GM10847 (cell line): ENCODE data around the gene OR2K2.

ENCODE experiments used
- POLR2A ChIP-seq: IDR thresholded peaks from 2 replicates; pipeline ENCODE4 v1.6.1; 2011; ENCODE audit not compliant: insufficient read length; ENCODE audit errors: extremely low read depth

OR2K2 gene

DNA sequence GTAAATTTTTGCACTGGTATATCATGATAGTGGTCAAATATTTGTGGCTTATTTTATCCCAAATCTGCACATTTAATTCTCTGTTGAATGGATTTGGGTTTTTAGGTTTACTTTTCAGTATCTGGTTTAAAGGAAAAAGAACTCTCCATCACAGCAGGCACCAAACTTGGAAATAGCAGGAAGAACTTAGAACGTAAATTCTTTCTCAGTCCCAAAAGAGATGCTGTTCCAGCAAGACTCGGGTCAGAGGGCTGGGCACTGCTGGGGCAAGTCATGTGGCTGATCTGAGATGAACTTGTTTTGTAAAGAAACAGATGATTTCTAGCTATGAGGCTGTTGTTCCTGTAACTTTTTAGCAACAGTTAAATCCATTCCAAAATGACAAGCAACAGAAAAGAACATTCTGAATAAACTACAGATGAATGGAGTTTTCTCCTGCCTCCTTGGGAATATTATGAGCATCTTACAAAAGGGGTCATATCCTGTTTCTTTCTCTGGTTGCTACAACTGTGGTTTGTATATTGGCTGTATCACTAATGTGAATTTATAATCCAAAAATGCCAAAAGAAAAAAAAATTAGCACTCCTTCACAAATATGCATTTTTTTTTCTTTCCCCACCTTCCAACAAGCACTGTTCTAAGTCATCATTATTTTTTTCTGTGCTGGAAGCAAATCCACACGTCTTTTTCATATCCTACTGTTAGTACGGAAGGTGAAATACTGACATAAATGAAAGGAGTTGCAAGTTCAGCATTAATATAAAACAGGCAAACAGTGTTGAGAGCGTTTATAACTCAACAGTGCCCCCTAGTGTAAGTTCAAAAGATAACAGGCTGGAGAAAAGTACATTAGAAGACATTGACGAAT is 31.1 kb downstream of the OR2K2 start:
- TF ChIP-seq POLR2A: no peak

- TF ChIP-seq POLR2A: no peak
These were observed 31.9 kb downstream of the OR2K2 start for GRCh38 chr9:111298111-111298510.

DNA sequence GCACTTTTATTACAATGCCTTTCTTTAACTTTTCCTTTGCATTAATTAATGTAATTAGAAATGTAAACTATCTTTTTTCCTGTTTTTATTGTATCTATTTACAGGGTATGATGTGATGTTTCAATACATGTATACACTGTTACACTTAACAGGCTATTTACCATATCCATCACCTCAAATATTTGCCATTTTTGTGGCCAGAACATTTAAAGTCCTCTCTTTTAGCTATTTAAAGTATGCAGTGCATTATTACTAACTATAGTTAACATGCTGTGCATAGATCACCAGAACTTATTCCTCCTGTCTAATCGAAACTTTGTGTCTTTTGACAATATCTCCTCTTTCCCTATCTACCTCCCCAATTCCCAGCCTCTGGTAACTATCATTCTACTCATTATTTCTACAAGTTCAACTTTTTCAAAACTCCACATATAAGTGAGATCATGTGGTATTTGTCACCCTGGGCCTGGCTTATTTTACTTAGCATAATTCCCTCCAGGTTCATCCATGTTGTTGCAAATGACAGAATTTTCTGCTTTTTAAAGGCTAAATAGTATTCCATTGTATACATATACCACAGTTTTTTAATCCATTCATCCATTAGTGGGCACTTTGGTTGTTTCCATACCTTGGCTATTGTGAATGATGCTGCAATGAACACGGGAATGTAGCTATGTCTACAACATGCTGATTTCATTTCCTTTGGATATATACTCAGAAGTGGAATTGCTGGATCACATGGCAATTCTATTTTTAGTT is 32.8 kb downstream of the OR2K2 start:
- TF ChIP-seq POLR2A: no peak

GRCh38 chr9:111294691-111295451 is 35.2 kb downstream of the OR2K2 start:
- no peak for TF ChIP-seq POLR2A

GRCh38 chr9:111287127-111287526 is 42.9 kb downstream of the OR2K2 start:
- no peak for TF ChIP-seq POLR2A

DNA sequence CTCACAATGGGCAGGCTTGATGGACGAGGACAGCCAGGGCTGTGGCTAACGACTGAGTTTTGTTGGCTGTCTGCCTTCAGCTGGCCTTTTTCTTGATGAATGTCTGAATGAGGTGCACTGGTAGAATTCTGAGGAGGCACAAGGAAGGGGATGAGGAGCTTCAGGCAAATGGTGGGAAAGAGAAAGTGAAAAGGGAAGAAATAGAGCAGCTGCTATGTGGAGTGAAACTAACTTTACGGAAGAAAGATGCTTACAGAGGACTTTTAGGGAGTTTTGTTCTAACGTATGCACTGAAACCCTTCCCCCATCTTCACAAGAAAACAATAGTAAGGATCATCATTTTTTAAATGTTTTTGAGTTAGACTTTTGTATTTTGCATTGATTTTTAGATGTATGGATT is 45.3 kb downstream of the OR2K2 start:
- no peak for TF ChIP-seq POLR2A

DNA sequence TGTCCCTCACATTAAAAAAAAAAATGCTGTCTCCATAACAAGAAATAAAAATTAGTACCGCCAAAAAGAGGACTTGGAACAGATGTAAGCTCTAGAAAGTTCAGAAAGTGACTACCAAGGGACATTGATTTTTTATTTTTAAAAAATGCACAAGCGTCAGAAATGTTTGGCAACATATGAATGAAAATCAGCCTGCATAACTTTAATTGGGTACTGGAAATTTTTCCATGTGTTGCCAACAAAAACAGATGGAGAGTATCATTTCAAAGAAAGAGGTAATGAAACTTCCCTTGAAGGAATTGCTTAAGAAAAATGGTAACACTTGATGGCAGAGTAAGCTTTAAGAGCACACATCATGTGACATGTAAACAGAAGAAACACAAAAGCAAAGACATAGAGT is 47.2 kb downstream of the OR2K2 start:
- TF ChIP-seq POLR2A: no peak
